AG10803 (cell line): Measurements from ENCODE around the gene KCNIP4.

ENCODE experiments used
- DNase-seq: peaks from one replicate; pipeline ENCODE4 v3.0.0; 2010; ENCODE audit warnings: low read depth
- H3K4me3 ChIP-seq: 2 replicates; pipeline ENCODE4 v1.5.1; 2011; ENCODE audit warnings: mild to moderate bottlenecking, low read length, control low read depth
- CTCF ChIP-seq: conservative IDR thresholded peaks from 2 replicates; pipeline ENCODE4 v1.5.1; 2011; ENCODE audit warnings: mild to moderate bottlenecking, low read length, control low read depth, inconsistent platforms

KCNIP4 gene

DNA sequence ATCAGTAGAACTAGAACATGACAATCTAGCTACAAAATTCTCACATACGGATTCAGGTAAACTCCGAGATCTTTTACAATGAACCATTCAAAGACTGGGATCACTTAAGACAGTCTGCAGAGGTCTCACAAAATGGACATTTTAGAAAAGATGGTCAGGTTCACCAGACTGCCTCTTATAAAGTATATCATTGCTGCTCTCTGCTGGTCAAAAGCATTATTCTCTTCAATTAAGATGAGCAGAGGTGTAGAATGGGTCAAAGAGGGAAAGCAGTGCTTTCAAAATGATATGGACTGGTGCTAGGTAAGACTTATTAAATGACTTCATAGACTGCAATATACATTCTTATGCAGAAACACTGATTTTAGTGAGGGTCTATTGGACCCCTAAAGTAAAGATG is 813.6 kb downstream of the KCNIP4 start:
- H3K4me3 ChIP-seq, result no peak overlapping the region
- DNase-seq, result peak; percentile 3
- peak; percentile 8; the same call in 1 of the 2 replicates for TF ChIP-seq CTCF

DNA sequence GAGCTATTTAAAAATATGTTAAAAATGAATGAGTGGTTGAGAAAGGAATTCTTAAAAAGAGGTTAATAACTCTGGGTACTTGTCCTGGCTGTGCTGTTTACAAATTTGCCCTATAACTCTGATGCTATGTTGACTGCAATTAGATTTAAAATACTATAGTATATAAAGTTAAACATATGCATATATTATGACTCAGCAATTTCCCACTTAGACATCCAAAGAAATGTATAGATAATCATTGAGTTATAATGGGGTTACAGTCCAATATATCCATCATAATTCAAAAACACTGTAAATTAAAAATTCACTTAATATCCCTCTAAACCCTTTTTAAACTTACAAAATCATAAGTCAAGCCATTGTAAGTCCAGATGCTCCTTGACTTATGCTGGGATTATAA is 818.0 kb downstream of the KCNIP4 start:
- TF ChIP-seq CTCF, result no peak
- no peak overlapping the region for H3K4me3 ChIP-seq
- no peak for DNase-seq

DNA sequence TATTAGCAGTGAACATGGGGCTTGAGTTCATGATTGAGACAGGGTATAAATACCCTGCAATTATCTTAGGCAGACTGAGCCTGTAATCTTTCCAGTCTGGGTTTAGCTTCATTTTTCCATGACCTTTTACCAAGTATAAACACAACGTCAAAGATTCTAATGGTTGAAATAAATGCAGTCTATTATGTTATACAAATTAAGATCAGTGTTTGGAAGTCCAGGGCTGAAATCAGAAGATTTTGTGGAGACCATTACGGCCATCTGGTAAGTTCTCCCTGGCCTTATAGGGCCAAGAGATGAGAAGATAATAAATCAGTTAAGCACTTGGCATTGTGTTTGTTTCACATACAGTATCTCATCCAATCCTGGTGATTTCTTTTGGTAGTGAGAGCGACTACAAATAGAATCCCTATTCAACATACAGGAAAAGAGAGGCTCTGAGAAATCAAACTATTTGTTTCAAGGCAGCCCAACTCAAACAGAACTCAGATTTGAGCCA is 822.5 kb downstream of the KCNIP4 start:
- DNase-seq, result no peak
- no peak overlapping the region for H3K4me3 ChIP-seq
- no peak for TF ChIP-seq CTCF

GRCh38 chr4:21118301-21118700 is 830.3 kb downstream of the KCNIP4 start:
- DNase-seq, result no peak
- H3K4me3 ChIP-seq, result no peak overlapping the region
- TF ChIP-seq CTCF, result no peak

DNA sequence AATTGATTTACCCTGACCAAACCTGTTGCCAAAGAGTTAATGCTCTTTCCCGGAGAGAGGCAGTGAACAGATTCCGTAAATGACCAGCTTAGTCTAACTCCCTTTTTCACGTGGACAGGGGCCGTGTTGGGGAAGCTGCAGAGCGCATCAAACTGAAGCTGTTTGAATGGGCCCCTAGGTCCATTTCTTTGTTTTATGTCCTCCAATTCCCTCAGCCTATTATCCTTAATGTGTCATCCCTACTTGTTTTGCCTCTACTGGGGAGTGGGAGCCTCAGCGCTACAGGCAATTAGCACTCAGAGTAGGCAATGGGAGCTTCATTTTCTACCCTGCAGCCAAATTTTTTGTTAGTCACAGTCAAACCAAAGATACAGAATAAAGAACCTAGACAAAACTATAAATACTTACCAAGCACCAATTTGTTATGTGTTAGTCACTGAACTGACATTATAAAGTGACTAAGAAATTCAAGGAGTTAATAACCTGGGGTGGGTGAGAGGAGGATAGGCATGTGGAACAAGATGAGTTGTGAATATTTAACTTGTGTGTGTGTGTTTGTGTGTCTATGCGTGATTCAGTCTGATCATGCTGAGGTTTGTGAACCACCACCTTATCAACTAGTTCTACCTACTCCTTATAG is 830.9 kb downstream of the KCNIP4 start:
- TF ChIP-seq CTCF, result no peak
- no peak for DNase-seq
- no peak overlapping the region for H3K4me3 ChIP-seq

DNA sequence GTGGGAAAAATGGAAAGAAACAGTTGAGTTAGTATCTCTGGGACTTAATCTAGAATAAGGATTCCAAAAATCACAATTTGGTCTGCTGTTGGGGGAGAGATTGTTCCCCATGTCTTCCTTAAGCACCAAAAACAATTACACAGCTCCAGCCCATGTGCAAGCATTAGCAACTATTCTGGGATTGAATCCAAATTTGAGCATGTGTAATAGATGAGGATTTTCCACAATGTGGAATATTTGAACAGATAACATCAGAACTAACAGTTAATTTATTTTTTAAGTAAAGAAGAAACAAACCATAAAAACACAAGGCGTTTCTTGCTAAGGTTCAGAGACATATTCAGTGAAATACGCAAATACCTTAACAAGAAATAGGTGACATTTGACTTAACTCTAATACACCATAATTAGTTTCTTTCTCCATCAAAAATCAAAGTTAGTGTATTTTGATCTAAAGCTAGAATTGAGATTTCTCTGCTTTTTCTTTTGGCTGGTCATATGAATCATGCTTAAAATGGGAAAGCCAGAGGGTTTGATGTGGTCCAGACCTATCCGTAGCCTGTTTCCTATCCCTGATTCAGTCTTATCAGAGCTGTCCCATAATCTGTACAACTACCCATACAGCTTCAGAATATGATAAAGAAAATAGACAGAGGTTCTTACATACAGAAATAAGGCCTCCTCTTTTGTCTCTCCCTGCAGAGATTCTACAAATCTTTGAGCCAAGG is 834.9 kb downstream of the KCNIP4 start:
- no peak overlapping the region for H3K4me3 ChIP-seq
- TF ChIP-seq CTCF, result no peak
- DNase-seq, result peak; percentile 16

DNA sequence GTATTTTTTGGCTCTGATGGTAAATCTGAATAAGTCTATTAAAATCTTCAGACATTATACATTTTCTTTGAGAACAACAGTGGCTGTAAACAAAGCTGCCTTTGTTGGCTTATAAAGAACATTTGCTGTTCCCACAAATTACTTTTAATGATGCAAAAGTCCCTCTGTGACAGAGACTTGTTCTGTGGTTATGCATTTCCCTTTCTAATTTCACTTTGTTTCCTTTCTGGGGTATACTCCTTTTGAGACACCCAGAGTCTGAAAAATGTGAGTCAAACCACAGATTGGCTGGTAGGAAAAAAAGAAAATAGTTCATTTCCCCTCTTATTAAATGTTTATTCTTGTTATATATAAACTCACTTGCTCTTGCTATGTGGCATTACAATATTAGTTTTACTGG is 845.9 kb downstream of the KCNIP4 start:
- no peak for TF ChIP-seq CTCF
- no peak overlapping the region for H3K4me3 ChIP-seq
- DNase-seq, result no peak
